Lower leg skin (tissue), 3 donors: Measurements from ENCODE around the gene ACTC1.

Experiments
- POLR2A ChIP-seq, 2 donors: fragments of 450-650 bp; IDR thresholded peaks; one replicate each; pipeline ENCODE4 v1.6.1; 2016 to 2017; ENCODE audit warnings: antibody characterized with exemption in 2 of 2, mild to moderate bottlenecking in 1 of 2, moderate library complexity in 1 of 2
- TF ChIP-seq, protein P1 (sequence below), 3 donors: fragments of 450-650 bp; IDR thresholded peaks; one replicate each; pipeline ENCODE4 v1.5.1; 2016; ENCODE audit warnings: antibody characterized with exemption in 3 of 3, mild to moderate bottlenecking in 3 of 3, moderate library complexity in 2 of 3

- no peak for TF ChIP-seq POLR2A (IDR thresholded peaks at IDR 0.05)
- TF ChIP-seq, protein P1, sequence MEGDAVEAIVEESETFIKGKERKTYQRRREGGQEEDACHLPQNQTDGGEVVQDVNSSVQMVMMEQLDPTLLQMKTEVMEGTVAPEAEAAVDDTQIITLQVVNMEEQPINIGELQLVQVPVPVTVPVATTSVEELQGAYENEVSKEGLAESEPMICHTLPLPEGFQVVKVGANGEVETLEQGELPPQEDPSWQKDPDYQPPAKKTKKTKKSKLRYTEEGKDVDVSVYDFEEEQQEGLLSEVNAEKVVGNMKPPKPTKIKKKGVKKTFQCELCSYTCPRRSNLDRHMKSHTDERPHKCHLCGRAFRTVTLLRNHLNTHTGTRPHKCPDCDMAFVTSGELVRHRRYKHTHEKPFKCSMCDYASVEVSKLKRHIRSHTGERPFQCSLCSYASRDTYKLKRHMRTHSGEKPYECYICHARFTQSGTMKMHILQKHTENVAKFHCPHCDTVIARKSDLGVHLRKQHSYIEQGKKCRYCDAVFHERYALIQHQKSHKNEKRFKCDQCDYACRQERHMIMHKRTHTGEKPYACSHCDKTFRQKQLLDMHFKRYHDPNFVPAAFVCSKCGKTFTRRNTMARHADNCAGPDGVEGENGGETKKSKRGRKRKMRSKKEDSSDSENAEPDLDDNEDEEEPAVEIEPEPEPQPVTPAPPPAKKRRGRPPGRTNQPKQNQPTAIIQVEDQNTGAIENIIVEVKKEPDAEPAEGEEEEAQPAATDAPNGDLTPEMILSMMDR (IDR thresholded peaks at IDR 0.05): no peak
Measured at GRCh38 chr15:34838282-34838681, 42.9 kb upstream of the ACTC1 start.
